Measurements from ENCODE around the gene DNAJC12.
"Not testable (repeated sequence)": the region's sequence is repeated elsewhere in the genome, so short reads cannot be mapped to it uniquely, and the experiment has no call there.

- not testable (repeated sequence) for TF ChIP-seq YY1 (IDR thresholded peaks at IDR 0.05; ENCODE audit: extremely low read depth, insufficient replicate concordance, low read depth, low read length); CTCF (IDR thresholded peaks at IDR 0.05 in 2 of 3, conservative IDR thresholded peaks at IDR 0.05 in 1 of 3; ENCODE audit: borderline replicate concordance in 1 of 3, insufficient read depth in 1 of 3, low read depth in 2 of 3, low read length in 2 of 3); SRF (IDR thresholded peaks at IDR 0.05; ENCODE audit: low read depth); POLR2AphosphoS5 (IDR thresholded peaks at IDR 0.05; ENCODE audit: low read depth, low read length); ELF1 (IDR thresholded peaks at IDR 0.05; ENCODE audit: borderline replicate concordance, low read depth); RAD21 (IDR thresholded peaks at IDR 0.05; ENCODE audit: low read depth); EZH2phosphoT487 (IDR thresholded peaks at IDR 0.05; ENCODE audit: borderline replicate concordance); JUND (IDR thresholded peaks at IDR 0.05); POLR2A (IDR thresholded peaks at IDR 0.05; ENCODE audit: borderline replicate concordance, extremely low read depth, insufficient read depth, insufficient read length); EGR1 (IDR thresholded peaks at IDR 0.05; ENCODE audit: low read depth); REST (IDR thresholded peaks at IDR 0.05; ENCODE audit: low read depth); FOSL1 (IDR thresholded peaks at IDR 0.05; ENCODE audit: low read depth)
These were observed 1.5 kb upstream of the DNAJC12 start for GRCh38 chr10:67839511-67839910.

Measured in HCT116 (cell line).